Thyroid gland (tissue), 4 donors: ENCODE data around the gene GLYR1. TPM values are rescaled to one million over a fixed set of nuclear protein-coding genes. Genes with fewer than 3 reads are reported as not detected.

Experiments
- DNase-seq, 2 donors: peaks; one replicate each; pipeline ENCODE4 v3.0.0-alpha.2; 2019
- H3K27ac ChIP-seq, 3 donors: fragments of 200-600 bp; sonication (generic); 1 replicate in 2 of 3; 2 replicates in 1 of 3; pipeline ENCODE4 v1.5.1; 2016 to 2019; ENCODE audit warnings: mild to moderate bottlenecking in 1 of 3, moderate library complexity in 1 of 3
- H3K27me3 ChIP-seq: fragments of 200-600 bp; sonication (generic); one replicate; pipeline ENCODE4 v1.5.1; 2019
- H3K36me3 ChIP-seq, 2 donors: fragments of 200-600 bp; sonication (generic); one replicate each; pipeline ENCODE4 v1.5.1; 2016 to 2019
- H3K4me1 ChIP-seq, 2 donors: fragments of 200-600 bp; sonication (generic); one replicate each; pipeline ENCODE4 v1.5.1; 2017 to 2019
- H3K4me3 ChIP-seq, 3 donors: fragments of 200-600 bp; sonication (generic); replicated peaks in 1 of 3; 1 replicate in 2 of 3; 2 replicates in 1 of 3; pipeline ENCODE4 v1.5.1; 2016; ENCODE audit warnings: mild to moderate bottlenecking in 1 of 3
- H3K9me3 ChIP-seq: fragments of 200-600 bp; sonication (generic); one replicate; pipeline ENCODE4 v1.5.1; 2017
- POLR2A ChIP-seq, 2 donors: fragments of 450-650 bp; IDR thresholded peaks; one replicate each; pipeline ENCODE4 v1.6.1; 2017; ENCODE audit warnings: antibody characterized with exemption in 2 of 2, mild to moderate bottlenecking in 2 of 2, moderate library complexity in 1 of 2
- WGBS, 2 donors: methylation state at CpG; one replicate each; pipeline ENCODE4 v1.1.5; 2017; 5-methylcytosine and 5-hydroxymethylcytosine counted together
- intact Hi-C: fragments of 100-400 bp; cut with DNase I; formaldehyde crosslinking; loops from one replicate; pipeline ENCODE4 v1.15.1; 2023
- total RNA-seq, 4 donors: library from RNA; depleted of rRNA; stranded (reverse); fragments of >200 nt; gene quantifications; one replicate each; pipeline ENCODE4 v1.2.3, GENCODE V29; 2016
- TF ChIP-seq, protein P1 (sequence below), 6 experiments: fragments of 200-600 bp in 3 of 6; fragments of 450-650 bp in 3 of 6; sonication (generic) in 3 of 6; IDR thresholded peaks; one replicate each; pipeline ENCODE4 v1.5.1; 2016 to 2019; ENCODE audit warnings: antibody characterized with exemption in 6 of 6, mild to moderate bottlenecking in 2 of 6, inconsistent platforms in 1 of 6, moderate library complexity in 1 of 6

The GLYR1 gene
- total RNA-seq, 4 donors from 2014 or later: 43.1 to 89.2 (median 75.5) TPM

DNA sequence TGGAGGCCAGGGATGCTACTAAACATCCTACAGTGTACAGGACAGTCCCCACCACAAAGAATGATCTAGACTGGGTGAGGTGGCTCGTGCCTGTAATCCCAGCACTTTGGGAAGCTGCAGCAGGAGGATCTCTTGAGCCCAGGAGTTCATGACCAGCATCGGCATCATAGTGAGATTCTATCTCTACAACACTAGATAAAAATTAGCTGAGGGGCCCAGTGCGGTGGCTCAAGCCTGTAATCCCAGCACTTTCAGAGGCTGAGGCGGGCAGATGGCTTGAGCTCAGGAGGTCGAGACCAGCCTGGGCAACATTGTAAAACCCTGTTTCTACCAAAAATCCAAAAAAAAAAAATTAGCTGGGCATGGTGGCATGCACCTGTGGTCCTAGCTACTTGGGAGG lies 74.7 kb downstream of the GLYR1 start:
- no peak overlapping the region for H3K4me3 ChIP-seq
- WGBS, 2 donors: 82 to 87% methylated on average over 4 to 5 of the region's 5 CpGs
- DNase-seq: no peak
- TF ChIP-seq POLR2A (IDR thresholded peaks at IDR 0.05): no peak
- TF ChIP-seq, protein P1, sequence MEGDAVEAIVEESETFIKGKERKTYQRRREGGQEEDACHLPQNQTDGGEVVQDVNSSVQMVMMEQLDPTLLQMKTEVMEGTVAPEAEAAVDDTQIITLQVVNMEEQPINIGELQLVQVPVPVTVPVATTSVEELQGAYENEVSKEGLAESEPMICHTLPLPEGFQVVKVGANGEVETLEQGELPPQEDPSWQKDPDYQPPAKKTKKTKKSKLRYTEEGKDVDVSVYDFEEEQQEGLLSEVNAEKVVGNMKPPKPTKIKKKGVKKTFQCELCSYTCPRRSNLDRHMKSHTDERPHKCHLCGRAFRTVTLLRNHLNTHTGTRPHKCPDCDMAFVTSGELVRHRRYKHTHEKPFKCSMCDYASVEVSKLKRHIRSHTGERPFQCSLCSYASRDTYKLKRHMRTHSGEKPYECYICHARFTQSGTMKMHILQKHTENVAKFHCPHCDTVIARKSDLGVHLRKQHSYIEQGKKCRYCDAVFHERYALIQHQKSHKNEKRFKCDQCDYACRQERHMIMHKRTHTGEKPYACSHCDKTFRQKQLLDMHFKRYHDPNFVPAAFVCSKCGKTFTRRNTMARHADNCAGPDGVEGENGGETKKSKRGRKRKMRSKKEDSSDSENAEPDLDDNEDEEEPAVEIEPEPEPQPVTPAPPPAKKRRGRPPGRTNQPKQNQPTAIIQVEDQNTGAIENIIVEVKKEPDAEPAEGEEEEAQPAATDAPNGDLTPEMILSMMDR (IDR thresholded peaks at IDR 0.05): no peak
- no peaks in the 10 kb centered on the region for H3K27me3 ChIP-seq
- peaks cover 0 to 8% of the 10 kb centered on the region in 2 donors for H3K4me1 ChIP-seq
- intact Hi-C loops: no loop called here
- H3K36me3 ChIP-seq: no peaks in the 10 kb centered on the region
- no peak overlapping the region for H3K27ac ChIP-seq
- no peaks in the 10 kb centered on the region for H3K9me3 ChIP-seq

DNA sequence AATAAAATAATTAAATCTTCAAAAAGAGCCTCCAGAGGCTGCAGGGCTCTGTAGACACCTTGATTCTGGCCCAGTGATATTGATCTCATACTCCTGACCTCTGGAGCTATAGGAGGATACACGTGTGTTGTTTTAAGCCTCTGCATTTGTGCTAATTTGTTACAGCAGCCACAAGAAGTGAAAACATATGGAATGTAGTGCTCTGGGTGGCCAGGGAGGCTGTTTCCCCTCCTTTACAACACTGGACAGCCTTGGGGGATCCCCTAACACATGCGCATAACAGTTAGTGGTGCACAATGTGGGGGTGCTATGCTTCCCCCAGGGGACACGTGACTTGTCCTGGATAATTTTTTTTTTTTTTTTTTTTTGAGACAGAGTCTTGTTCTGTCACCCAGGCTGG lies 75.4 kb downstream of the GLYR1 start:
- no peak overlapping the region for H3K4me3 ChIP-seq
- H3K9me3 ChIP-seq: no peaks in the 10 kb centered on the region
- 67 to 70% methylated on average over 3 of the region's 3 CpGs for WGBS, 2 donors
- H3K27ac ChIP-seq: no peak overlapping the region
- H3K27me3 ChIP-seq: no peaks in the 10 kb centered on the region
- no peak for DNase-seq
- H3K4me1 ChIP-seq: peaks cover 0 to 9% of the 10 kb centered on the region in 2 donors
- TF ChIP-seq, protein P1 (IDR thresholded peaks at IDR 0.05): no peak
- no peak for TF ChIP-seq POLR2A (IDR thresholded peaks at IDR 0.05)
- intact Hi-C loops: no loop called here
- H3K36me3 ChIP-seq: no peaks in the 10 kb centered on the region

GRCh38 chr16:4769306-4769638 lies 77.8 kb downstream of the GLYR1 start:
- H3K27ac ChIP-seq: no peak overlapping the region
- WGBS, 2 donors: 48 to 55% methylated on average over 7 of the region's 7 CpGs
- H3K9me3 ChIP-seq: no peaks in the 10 kb centered on the region
- DNase-seq: no peak
- peaks cover under 1% of the 10 kb centered on the region in 2 donors for H3K36me3 ChIP-seq
- TF ChIP-seq, protein P1 (IDR thresholded peaks at IDR 0.05): no peak
- no peak for TF ChIP-seq POLR2A (IDR thresholded peaks at IDR 0.05)
- H3K4me1 ChIP-seq: peaks cover 6 to 21% of the 10 kb centered on the region in 2 donors
- intact Hi-C loops: loop anchor here (5.0 kb wide), 1 partner anchor 33 kb away; the partner anchor contains the start of gene ROGDI
- H3K27me3 ChIP-seq: no peaks in the 10 kb centered on the region
- H3K4me3 ChIP-seq: peak overlapping the region in 1 of 3 donors; percentile 42

DNA sequence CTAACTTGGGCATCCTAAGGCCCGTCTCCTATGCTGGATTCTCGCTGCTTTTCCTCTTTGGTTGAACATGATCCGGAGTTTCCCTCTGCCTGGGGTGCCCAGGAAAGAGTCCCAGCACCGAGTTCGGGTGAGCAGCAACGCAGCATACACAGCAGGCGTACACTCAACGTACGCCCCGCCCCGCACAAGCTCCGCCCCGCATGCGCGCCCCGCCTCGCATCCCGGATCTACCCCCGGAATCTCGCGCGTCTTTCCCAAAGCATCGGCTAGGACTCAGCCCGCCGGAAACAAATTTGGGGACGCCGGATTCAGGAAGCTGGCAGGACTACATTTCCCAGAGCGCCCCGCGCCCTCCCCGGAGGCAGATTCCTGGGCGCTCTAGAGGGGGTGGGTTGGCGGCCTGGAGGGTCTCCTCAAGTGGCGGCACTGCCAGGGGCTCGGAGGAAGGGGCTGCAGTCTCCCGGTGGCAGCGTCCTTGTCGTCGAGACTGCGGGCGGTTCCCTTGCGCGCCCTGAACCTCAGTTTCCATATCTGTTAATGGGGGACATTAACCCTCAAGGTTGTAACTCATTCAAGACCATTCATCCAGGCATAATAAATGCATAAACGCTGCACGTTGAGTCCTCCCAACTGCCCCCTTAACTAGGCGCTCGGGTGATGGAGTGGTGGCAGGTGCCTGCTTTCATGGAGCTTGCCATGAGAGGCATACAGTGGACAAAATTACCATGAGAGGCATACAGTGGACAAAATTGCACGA lies 78.4 kb downstream of the GLYR1 start:
- Histone ChIP-seq H3K9me3 (no peaks in the 10 kb centered on the region), H3K36me3 (peaks cover 6% of the 10 kb centered on the region in 2 donors), H3K27ac (peak overlapping the region; percentile 62 to 77 (median 75)), H3K4me1 (peaks cover 6 to 21% of the 10 kb centered on the region in 2 donors), H3K4me3 (peak overlapping the region in 2 of 3 donors; percentile 5 to 42), H3K27me3 (no peaks in the 10 kb centered on the region)
- intact Hi-C loops: loop anchor here (5.0 kb wide), 1 partner anchor 34 kb away; the partner anchor contains the start of gene ROGDI
- peak in 1 of 2 donors; percentile 82 for TF ChIP-seq POLR2A (IDR thresholded peaks at IDR 0.05)
- TF ChIP-seq, protein P1 (IDR thresholded peaks at IDR 0.05): no peak
- peak; percentile 97 to 98 for DNase-seq
- WGBS, 2 donors: 8 to 10% methylated on average over 10 to 15 of the region's 48 CpGs
